KMS-11 (cell line): ENCODE measurements around the gene RTCB.
"Not testable (repeated sequence)": the region's sequence is repeated elsewhere in the genome, so short reads cannot be mapped to it uniquely, and the experiment has no call there.

Experiments used
- H2AFZ ChIP-seq: fragments of 200-600 bp; sonication (generic); 2 replicates; pipeline ENCODE4 v1.6.1; 2016; ENCODE audit warnings: antibody characterized with exemption, mixed run types, low read depth
- H3K27ac ChIP-seq: fragments of 200-600 bp; sonication (generic); 2 replicates; pipeline ENCODE4 v1.6.1; 2016; ENCODE audit warnings: mild to moderate bottlenecking, mixed run types
- H3K27me3 ChIP-seq: fragments of 200-600 bp; sonication (generic); 2 replicates; pipeline ENCODE4 v1.6.1; 2017; ENCODE audit warnings: mild to moderate bottlenecking, low read depth, mixed run types, moderate library complexity; ENCODE audit not compliant: insufficient read depth
- H3K36me3 ChIP-seq: fragments of 200-600 bp; sonication (generic); 2 replicates; pipeline ENCODE4 v1.6.1; 2017; ENCODE audit warnings: mild to moderate bottlenecking, mixed run types; ENCODE audit not compliant: insufficient read depth
- H3K4me1 ChIP-seq: fragments of 200-600 bp; sonication (generic); 2 replicates; pipeline ENCODE4 v1.6.1; 2016; ENCODE audit warnings: mild to moderate bottlenecking, low read depth, mixed run types; ENCODE audit not compliant: poor library complexity, severe bottlenecking
- H3K4me2 ChIP-seq: fragments of 200-600 bp; sonication (generic); 2 replicates; pipeline ENCODE4 v1.7.0; 2016; ENCODE audit warnings: mild to moderate bottlenecking, mixed run types
- H3K4me3 ChIP-seq: fragments of 200-600 bp; sonication (generic); IDR thresholded peaks from 2 replicates; pipeline ENCODE4 v1.6.1; 2017; ENCODE audit warnings: low read depth, low read length, mixed read lengths; ENCODE audit not compliant: insufficient read depth
- H3K79me2 ChIP-seq: fragments of 200-600 bp; sonication (generic); 2 replicates; pipeline ENCODE4 v1.6.1; 2016; ENCODE audit warnings: low read depth, mixed run types; ENCODE audit not compliant: insufficient read depth
- H3K9ac ChIP-seq: fragments of 200-600 bp; sonication (generic); 2 replicates; pipeline ENCODE4 v1.6.1; 2016; ENCODE audit warnings: mild to moderate bottlenecking, mixed run types
- H4K20me1 ChIP-seq: fragments of 200-600 bp; sonication (generic); 2 replicates; pipeline ENCODE4 v1.6.1; 2016; ENCODE audit warnings: mild to moderate bottlenecking, mixed run types; ENCODE audit not compliant: insufficient read depth
- TF ChIP-seq, protein P1 (sequence below): fragments of 200-600 bp; sonication (generic); conservative IDR thresholded peaks from 2 replicates; pipeline ENCODE4 v1.6.1; 2017; ENCODE audit warnings: low read depth, mild to moderate bottlenecking, antibody characterized with exemption, low read length, moderate library complexity, mixed read lengths

Gene RTCB

GRCh38 chr22:32375678-32376450 is 36.2 kb downstream of the RTCB start:
- Histone ChIP-seq H3K9ac (no peak overlapping the region), H3K27ac (no peak overlapping the region), H3K4me3 (no peak overlapping the region), H3K4me1 (no peaks in the 10 kb centered on the region), H3K79me2 (no peaks in the 10 kb centered on the region), H3K27me3 (no peaks in the 10 kb centered on the region), H3K36me3 (no peaks in the 10 kb centered on the region), H2AFZ (no peak overlapping the region), H4K20me1 (no peaks in the 10 kb centered on the region), H3K4me2 (no peak overlapping the region)
- TF ChIP-seq, protein P1, sequence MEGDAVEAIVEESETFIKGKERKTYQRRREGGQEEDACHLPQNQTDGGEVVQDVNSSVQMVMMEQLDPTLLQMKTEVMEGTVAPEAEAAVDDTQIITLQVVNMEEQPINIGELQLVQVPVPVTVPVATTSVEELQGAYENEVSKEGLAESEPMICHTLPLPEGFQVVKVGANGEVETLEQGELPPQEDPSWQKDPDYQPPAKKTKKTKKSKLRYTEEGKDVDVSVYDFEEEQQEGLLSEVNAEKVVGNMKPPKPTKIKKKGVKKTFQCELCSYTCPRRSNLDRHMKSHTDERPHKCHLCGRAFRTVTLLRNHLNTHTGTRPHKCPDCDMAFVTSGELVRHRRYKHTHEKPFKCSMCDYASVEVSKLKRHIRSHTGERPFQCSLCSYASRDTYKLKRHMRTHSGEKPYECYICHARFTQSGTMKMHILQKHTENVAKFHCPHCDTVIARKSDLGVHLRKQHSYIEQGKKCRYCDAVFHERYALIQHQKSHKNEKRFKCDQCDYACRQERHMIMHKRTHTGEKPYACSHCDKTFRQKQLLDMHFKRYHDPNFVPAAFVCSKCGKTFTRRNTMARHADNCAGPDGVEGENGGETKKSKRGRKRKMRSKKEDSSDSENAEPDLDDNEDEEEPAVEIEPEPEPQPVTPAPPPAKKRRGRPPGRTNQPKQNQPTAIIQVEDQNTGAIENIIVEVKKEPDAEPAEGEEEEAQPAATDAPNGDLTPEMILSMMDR, result no peak

DNA sequence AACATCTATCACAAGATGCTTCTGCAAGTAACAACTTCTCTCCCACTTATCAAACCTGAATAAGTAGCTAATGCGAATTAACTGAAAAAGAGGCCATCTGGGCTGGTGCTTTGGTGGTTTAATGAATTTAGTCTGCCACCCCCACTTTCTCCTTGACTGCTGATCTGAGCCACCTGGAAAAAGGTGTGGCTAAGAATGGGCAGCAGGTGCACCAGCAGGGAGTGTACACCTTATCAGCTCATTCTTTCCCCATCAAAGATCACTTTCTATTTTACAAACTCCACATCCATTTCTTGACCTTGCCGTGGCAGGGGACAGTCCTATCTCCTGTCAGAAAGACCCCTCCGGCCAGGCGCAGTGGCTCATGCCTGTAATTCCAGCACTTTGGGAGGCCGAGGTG is 47.8 kb downstream of the RTCB start:
- H4K20me1 ChIP-seq, result no peaks in the 10 kb centered on the region
- no peak overlapping the region for H2AFZ ChIP-seq
- no peak overlapping the region for H3K4me3 ChIP-seq
- H3K4me2 ChIP-seq, result no peak overlapping the region
- H3K36me3 ChIP-seq, result no peaks in the 10 kb centered on the region
- no peaks in the 10 kb centered on the region for H3K4me1 ChIP-seq
- TF ChIP-seq, protein P1, result no peak
- no peak overlapping the region for H3K9ac ChIP-seq
- H3K27ac ChIP-seq, result no peak overlapping the region
- H3K27me3 ChIP-seq, result no peaks in the 10 kb centered on the region
- no peaks in the 10 kb centered on the region for H3K79me2 ChIP-seq

DNA sequence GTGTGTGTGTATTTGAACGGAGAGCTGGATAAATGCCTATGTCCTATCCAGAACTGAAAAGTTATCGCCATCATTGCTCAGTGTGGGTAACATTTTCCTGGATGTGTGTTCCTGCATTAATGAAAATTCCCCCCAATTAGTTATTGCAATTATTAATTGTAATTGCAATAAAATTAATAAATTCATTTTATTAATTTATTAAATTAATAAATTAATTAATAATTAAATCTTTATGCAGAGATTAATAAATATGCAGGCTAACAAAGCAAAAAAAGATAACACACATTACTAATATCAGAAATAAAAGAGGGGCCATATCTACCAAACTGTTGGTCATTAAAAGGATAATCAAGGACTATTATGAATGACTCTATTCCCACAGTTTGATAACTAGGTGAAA is 50.8 kb downstream of the RTCB start:
- H4K20me1 ChIP-seq, result no peaks in the 10 kb centered on the region
- H3K27me3 ChIP-seq, result no peaks in the 10 kb centered on the region
- H3K36me3 ChIP-seq, result no peaks in the 10 kb centered on the region
- H3K9ac ChIP-seq, result no peak overlapping the region
- H3K4me1 ChIP-seq, result no peaks in the 10 kb centered on the region
- TF ChIP-seq, protein P1, result no peak
- no peak overlapping the region for H3K27ac ChIP-seq
- H3K4me2 ChIP-seq, result no peak overlapping the region
- H2AFZ ChIP-seq, result no peak overlapping the region
- no peaks in the 10 kb centered on the region for H3K79me2 ChIP-seq
- no peak overlapping the region for H3K4me3 ChIP-seq

DNA sequence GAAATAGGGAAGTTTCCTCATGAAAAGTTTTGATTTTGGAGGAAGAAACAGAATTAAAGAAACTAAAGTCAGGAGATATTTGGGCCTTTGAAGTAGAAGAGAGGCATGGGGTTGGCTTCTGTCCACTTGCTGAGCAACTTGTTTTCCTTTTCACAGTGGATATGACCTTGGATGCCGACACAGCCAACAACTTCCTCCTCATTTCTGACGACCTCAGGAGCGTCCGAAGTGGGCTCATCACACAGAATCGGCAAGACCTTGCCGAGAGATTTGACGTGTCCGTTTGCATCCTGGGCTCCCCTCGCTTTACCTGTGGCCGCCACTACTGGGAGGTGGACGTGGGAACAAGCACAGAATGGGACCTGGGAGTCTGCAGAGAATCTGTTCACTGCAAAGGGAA is 52.0 kb downstream of the RTCB start:
- H3K4me3 ChIP-seq, H3K9ac ChIP-seq, H3K79me2 ChIP-seq, H3K4me2 ChIP-seq, H4K20me1 ChIP-seq, H2AFZ ChIP-seq, H3K27me3 ChIP-seq, H3K4me1 ChIP-seq, H3K36me3 ChIP-seq, H3K27ac ChIP-seq: not testable (repeated sequence)

DNA sequence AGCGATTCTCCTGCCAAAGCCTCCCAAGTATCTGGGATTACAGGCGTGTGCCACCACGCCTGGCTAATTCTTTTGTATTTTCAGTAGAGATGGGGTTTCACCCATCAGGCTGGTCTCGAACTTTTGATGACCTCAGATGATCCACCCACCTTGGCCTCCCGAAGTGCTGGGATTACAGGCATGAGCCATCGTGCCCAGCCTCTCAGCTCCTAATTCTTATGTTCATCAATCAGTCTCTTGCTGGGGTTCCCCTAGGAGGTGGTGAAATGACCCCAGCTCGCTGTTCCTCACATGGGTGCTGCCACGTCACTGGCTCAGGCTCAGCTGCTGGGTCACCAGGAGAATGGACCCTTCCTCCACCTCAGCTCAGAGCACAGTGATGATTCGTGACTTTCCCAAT is 54.5 kb downstream of the RTCB start, which contains the start of gene RFPL3:
Gene RFPL3, plus strand, starts transcription at position 301 of the 400 bp plus-strand sequence. CDS start 205 bp downstream, outside the sequence.
- H3K4me2 ChIP-seq, H3K4me1 ChIP-seq, H3K36me3 ChIP-seq, H3K9ac ChIP-seq, H4K20me1 ChIP-seq, H2AFZ ChIP-seq, H3K27me3 ChIP-seq, H3K79me2 ChIP-seq, H3K4me3 ChIP-seq, H3K27ac ChIP-seq: not testable (repeated sequence)
